ENCODE results near the gene TEPSIN.

Gene TEPSIN

DNA sequence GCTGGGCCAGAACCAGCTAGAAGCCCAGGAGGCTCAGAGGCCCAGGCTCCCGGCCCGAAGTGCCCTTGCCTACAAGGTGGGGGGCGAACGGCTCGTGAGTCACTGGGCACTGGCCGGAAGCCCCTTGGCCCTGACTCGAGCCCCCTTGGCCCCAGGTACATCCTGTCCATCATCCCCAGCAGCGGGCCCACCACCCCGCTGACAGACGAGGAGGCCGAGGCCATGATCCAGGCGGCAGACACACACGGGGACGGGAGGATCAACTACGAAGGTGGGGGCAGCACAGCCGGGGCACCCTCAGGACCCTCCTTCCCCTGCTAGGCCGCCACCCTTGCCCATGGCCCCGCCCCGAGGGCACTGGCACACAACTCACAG is 57.1 kb downstream of the TEPSIN start:
- DNase-seq, result no peak

DNA sequence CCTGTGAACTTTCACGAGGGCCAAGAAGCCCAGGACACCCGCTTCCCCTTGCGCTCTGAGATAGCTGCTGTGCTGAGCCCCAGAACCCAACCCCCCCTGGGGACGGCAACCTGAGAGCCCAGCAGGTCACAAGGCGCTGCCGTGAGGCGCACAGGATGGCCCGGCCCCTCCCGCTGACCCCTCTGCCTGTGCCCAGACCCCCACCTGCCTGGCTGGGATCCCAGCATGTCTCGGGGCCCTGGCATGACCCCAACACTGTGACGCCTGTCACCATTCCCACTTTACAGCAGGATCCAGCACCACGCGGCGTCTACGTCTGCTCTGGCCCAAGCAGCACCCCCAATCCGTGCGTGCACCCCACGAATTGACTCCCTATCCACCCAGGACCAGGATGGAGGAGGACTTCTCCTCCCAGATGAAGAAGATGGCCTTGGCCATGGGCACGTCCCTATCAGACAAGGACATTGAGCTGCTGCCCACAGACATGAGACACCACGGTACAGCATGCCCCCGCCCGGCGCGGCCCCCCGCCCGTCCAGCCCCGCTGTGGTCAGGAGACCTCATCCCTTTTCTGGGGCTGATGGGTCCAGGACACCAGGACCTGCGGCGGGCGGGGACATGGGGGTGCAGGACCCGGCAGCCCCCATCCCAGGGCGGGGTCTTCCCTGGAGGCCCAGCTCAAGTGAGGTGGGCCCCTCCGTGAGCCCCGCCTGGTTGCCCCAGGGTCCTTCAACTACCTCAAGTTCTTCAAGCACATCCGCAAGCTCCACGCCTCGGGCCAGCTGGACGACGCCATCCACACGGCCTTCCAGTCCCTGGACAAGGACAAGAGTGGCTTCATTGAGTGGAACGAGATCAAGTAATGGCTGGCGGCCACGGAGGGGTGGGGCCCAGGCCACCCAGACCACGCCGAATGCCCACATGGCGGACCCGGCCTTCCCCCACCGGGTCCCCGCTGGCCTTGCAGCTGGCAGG is 57.7 kb downstream of the TEPSIN start:
- DNase-seq, result no peak

DNA sequence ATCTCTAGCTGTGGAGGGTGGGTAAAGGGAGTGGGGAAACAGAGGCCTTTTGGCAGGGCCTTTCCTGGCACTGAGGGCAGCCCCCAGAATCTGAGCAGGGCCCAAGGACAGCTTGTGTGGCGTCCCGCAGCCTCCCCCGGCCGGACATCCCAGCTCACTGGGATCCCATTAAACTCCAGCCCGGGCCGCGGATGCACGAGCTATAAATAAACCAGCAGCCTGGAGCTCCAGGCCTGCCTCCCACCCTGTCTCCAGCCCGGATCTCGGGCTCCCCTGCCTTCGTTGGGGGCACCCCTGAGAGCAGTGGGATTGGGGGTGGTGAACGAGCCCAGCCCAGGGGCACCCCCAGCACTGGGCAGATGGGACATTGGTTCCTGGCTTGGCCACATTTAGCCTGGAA is 59.0 kb downstream of the TEPSIN start:
- no peak for DNase-seq

DNA sequence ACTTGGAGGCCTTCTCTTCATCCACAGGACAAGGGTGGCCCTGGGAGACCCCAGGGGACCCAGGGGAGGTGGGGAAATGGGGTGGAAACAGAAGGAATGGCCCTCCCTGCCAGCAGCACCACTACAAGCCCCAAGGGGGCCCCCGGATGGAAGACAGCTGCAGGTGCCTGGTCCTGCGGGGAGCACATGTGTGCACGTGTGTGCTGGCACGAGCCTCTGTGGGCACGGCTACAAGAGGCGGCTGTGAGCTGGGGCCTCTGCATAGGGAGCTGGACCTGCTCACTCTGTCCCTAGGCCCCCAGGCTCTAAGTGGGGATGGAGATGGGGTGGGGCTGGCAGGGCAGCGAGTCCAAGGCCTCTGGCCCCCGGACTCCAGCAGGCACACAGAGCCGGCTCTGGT is 59.6 kb downstream of the TEPSIN start:
- DNase-seq, result no peak
